ENCODE measurements around the gene CNTN4. TPM values are rescaled to one million over a fixed set of nuclear protein-coding genes. Genes with fewer than 3 reads are reported as not detected.

The CNTN4 gene
- total RNA-seq, 1 donor from 2014 or later, result 5.2 TPM

GRCh38 chr3:2510591-2511145, 412.0 kb downstream of the CNTN4 start:
- Histone ChIP-seq H3K9ac (no peak overlapping the region), H4K20me1 (ENCODE audit: low read depth) (peaks cover 3% of the 10 kb centered on the region), H3K9me3 (ENCODE audit: low read depth) (no peaks in the 10 kb centered on the region), H2AFZ (replicated peaks) (peak overlapping the region; percentile 38), H3K27ac (no peak overlapping the region), H3K4me1 (peaks cover 41% of the 10 kb centered on the region), H3K4me2 (no peak overlapping the region), H3K4me3 (no peak overlapping the region), H3K36me3 (no peaks in the 10 kb centered on the region), H3F3A (ENCODE audit: low read depth) (peaks cover 20% of the 10 kb centered on the region), H3K79me2 (ENCODE audit: low read depth) (no peaks in the 10 kb centered on the region), H3K27me3 (no peaks in the 10 kb centered on the region)
- Mint-ChIP-seq H3K27me3 (ENCODE audit: insufficient read depth, low read depth) (no peaks in the 10 kb centered on the region), H3K9me3 (no peaks in the 10 kb centered on the region), H3K36me3 (no peaks in the 10 kb centered on the region), H3K27ac (no peak overlapping the region), H3K4me1 (peaks cover 53% of the 10 kb centered on the region), H3K4me3 (peak overlapping the region; percentile 78)
- DNase-seq (ENCODE audit: low spot score), result no peak
- no peak for TF ChIP-seq EZH2phosphoT487 (IDR thresholded peaks at IDR 0.05)

- H3K9me3 Mint-ChIP-seq, result no peaks in the 10 kb centered on the region
- H3K27ac Mint-ChIP-seq, result peak overlapping the region; percentile 86
- peaks cover 3% of the 10 kb centered on the region for H4K20me1 ChIP-seq (ENCODE audit: low read depth)
- H2AFZ ChIP-seq (replicated peaks), result peak overlapping the region; percentile 30
- H3K79me2 ChIP-seq (ENCODE audit: low read depth), result no peaks in the 10 kb centered on the region
- H3K4me3 ChIP-seq, result no peak overlapping the region
- H3K4me3 Mint-ChIP-seq, result peak overlapping the region; percentile 78
- H3K36me3 ChIP-seq, result no peaks in the 10 kb centered on the region
- no peaks in the 10 kb centered on the region for H3K36me3 Mint-ChIP-seq
- no peaks in the 10 kb centered on the region for H3K27me3 Mint-ChIP-seq (ENCODE audit: insufficient read depth, low read depth)
- H3K4me2 ChIP-seq, result peak overlapping the region; percentile 45
- no peaks in the 10 kb centered on the region for H3K27me3 ChIP-seq
- H3K9me3 ChIP-seq (ENCODE audit: low read depth), result no peaks in the 10 kb centered on the region
- H3K27ac ChIP-seq, result no peak overlapping the region
- H3K9ac ChIP-seq, result no peak overlapping the region
- H3K4me1 Mint-ChIP-seq, result peaks cover 50% of the 10 kb centered on the region
- DNase-seq (ENCODE audit: low spot score), result peak; percentile 41
- H3K4me1 ChIP-seq, result peaks cover 41% of the 10 kb centered on the region
- TF ChIP-seq CTCF (IDR thresholded peaks at IDR 0.05), result no peak
- no peak for TF ChIP-seq EZH2 (IDR thresholded peaks at IDR 0.05)
- no peak for TF ChIP-seq EZH2phosphoT487 (IDR thresholded peaks at IDR 0.05)
- H3F3A ChIP-seq (ENCODE audit: low read depth), result peaks cover 20% of the 10 kb centered on the region
These were observed 412.7 kb downstream of the CNTN4 start for GRCh38 chr3:2511356-2511755.

GRCh38 chr3:2512881-2513280, 414.2 kb downstream of the CNTN4 start:
- Mint-ChIP-seq H3K4me1 (peaks cover 65% of the 10 kb centered on the region), H3K27ac (no peak overlapping the region), H3K9me3 (no peaks in the 10 kb centered on the region), H3K27me3 (ENCODE audit: insufficient read depth, low read depth) (no peaks in the 10 kb centered on the region), H3K4me3 (peak overlapping the region; percentile 24), H3K36me3 (no peaks in the 10 kb centered on the region)
- no peak overlapping the region for H3K4me3 ChIP-seq
- H3K27me3 ChIP-seq, result no peaks in the 10 kb centered on the region
- peaks cover 50% of the 10 kb centered on the region for H3K4me1 ChIP-seq
- H3K79me2 ChIP-seq (ENCODE audit: low read depth), result no peaks in the 10 kb centered on the region
- no peak overlapping the region for H3K27ac ChIP-seq
- TF ChIP-seq EZH2phosphoT487 (IDR thresholded peaks at IDR 0.05), result no peak
- no peak for TF ChIP-seq CTCF (IDR thresholded peaks at IDR 0.05)
- TF ChIP-seq EZH2 (IDR thresholded peaks at IDR 0.05), result no peak
- no peak overlapping the region for H2AFZ ChIP-seq (replicated peaks)
- H3K36me3 ChIP-seq, result no peaks in the 10 kb centered on the region
- no peak overlapping the region for H3K9ac ChIP-seq
- peaks cover 20% of the 10 kb centered on the region for H3F3A ChIP-seq (ENCODE audit: low read depth)
- peak overlapping the region; percentile 73 for H3K4me2 ChIP-seq
- H4K20me1 ChIP-seq (ENCODE audit: low read depth), result peaks cover 3% of the 10 kb centered on the region
- no peaks in the 10 kb centered on the region for H3K9me3 ChIP-seq (ENCODE audit: low read depth)
- no peak for DNase-seq (ENCODE audit: low spot score)

- peak overlapping the region; percentile 41 for H3K4me3 Mint-ChIP-seq
- no peaks in the 10 kb centered on the region for H3K9me3 Mint-ChIP-seq
- no peaks in the 10 kb centered on the region for H3K36me3 ChIP-seq
- H4K20me1 ChIP-seq (ENCODE audit: low read depth), result peaks cover 3% of the 10 kb centered on the region
- H3K27ac Mint-ChIP-seq, result peak overlapping the region; percentile 3
- peaks cover 63% of the 10 kb centered on the region for H3K4me1 Mint-ChIP-seq
- H3K4me3 ChIP-seq, result peak overlapping the region; percentile 24
- H3K36me3 Mint-ChIP-seq, result no peaks in the 10 kb centered on the region
- peak overlapping the region; percentile 73 for H3K4me2 ChIP-seq
- H3K79me2 ChIP-seq (ENCODE audit: low read depth), result no peaks in the 10 kb centered on the region
- no peaks in the 10 kb centered on the region for H3K27me3 Mint-ChIP-seq (ENCODE audit: insufficient read depth, low read depth)
- no peaks in the 10 kb centered on the region for H3K9me3 ChIP-seq (ENCODE audit: low read depth)
- peaks cover 53% of the 10 kb centered on the region for H3K4me1 ChIP-seq
- H3F3A ChIP-seq (ENCODE audit: low read depth), result peaks cover 20% of the 10 kb centered on the region
- H3K9ac ChIP-seq, result no peak overlapping the region
- peak; percentile 87 for DNase-seq (ENCODE audit: low spot score)
- TF ChIP-seq EZH2phosphoT487 (IDR thresholded peaks at IDR 0.05) (no peak), EZH2 (IDR thresholded peaks at IDR 0.05) (no peak), CTCF (IDR thresholded peaks at IDR 0.05) (no peak)
- H3K27me3 ChIP-seq, result no peaks in the 10 kb centered on the region
- H3K27ac ChIP-seq, result peak overlapping the region; percentile 68
- H2AFZ ChIP-seq (replicated peaks), result no peak overlapping the region
These were observed 415.3 kb downstream of the CNTN4 start for GRCh38 chr3:2513986-2514385.
